BE2C (cell line): ENCODE data around the gene TASP1.
A peak's percentile ranks its signal among the peaks of the same experiment; 100 is the strongest.

Experiments used
- DNase-seq: peaks from one replicate; pipeline ENCODE4 v3.0.0-alpha.2; 2020
- H3K27me3 ChIP-seq: fragments of 250-450 bp; sonication (Bioruptor Pico); 2 replicates; pipeline ENCODE4 v1.5.1; 2020; ENCODE audit warnings: mild to moderate bottlenecking
- H3K36me3 ChIP-seq: fragments of 250-450 bp; sonication (Bioruptor Pico); 2 replicates; pipeline ENCODE4 v1.5.1; 2020; ENCODE audit warnings: mild to moderate bottlenecking
- H3K4me1 ChIP-seq: fragments of 250-450 bp; sonication (Bioruptor Pico); 2 replicates; pipeline ENCODE4 v1.5.1; 2020
- H3K4me3 ChIP-seq: 2 replicates; pipeline ENCODE4 v1.5.1; 2011; ENCODE audit warnings: low read depth, low read length
- H3K9me3 ChIP-seq: fragments of 250-450 bp; sonication (Bioruptor Pico); 2 replicates; pipeline ENCODE4 v1.5.1; 2020
- CTCF ChIP-seq: IDR thresholded peaks from 2 replicates; pipeline ENCODE4 v1.5.1; 2012; ENCODE audit warnings: mild to moderate bottlenecking, low read depth, low read length

TASP1 gene

DNA sequence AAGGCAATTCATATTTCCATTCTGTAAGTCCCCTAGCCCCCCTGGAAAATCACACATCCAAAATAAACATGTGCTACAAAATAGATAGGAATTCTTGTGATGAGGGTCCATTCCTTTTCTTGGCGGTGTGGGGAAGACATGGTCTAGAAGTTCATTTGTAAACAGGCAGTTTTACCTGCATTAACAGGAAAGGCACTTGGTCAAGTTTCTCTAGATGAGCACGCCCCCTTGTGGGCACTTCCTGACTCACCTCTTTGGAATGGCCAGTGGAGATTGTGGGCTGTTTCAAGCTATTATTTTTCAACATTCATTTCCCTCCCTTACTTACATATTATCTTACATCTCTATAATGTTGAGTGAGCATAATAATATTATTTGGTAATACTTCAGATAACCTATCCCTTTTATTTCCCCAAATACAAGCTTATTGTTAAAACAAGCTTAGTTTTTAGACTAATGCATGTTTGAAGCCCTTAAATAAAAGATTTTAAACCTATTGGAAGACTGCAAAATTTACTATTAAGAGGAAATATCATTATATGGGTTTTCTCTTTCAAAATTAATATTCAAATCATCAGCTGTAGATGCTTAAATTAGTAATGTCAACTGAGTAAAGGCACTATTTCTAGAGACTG is 92.1 kb downstream of the TASP1 start:
- no peaks in the 10 kb centered on the region; the same call in 1 of the 2 replicates for H3K36me3 ChIP-seq
- no peaks in the 10 kb centered on the region for H3K4me1 ChIP-seq
- no peaks in the 10 kb centered on the region for H3K9me3 ChIP-seq
- DNase-seq = peak; percentile 82
- no peak overlapping the region for H3K4me3 ChIP-seq
- H3K27me3 ChIP-seq = no peaks in the 10 kb centered on the region
- peak; percentile 90 for TF ChIP-seq CTCF

DNA sequence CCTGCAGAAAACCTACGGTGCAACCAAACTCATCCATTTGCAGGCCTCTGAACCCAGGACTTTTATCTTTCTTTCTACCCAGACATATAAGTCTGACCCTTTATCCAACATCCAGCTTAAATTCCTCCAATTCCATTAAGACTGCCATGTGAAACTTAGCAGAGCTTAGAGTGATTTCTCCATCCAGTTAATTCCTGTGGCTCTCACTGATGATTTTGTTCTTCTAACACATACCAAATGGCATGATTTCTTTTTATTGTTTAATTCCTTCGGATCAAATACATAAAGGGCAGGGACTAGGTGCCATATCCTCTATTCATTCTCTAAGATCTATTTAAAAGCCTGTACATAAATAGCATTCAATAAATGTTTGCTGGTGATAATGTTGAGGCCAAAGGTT is 92.9 kb downstream of the TASP1 start:
- H3K27me3 ChIP-seq = no peaks in the 10 kb centered on the region
- no peaks in the 10 kb centered on the region; the same call in 1 of the 2 replicates for H3K36me3 ChIP-seq
- no peaks in the 10 kb centered on the region for H3K9me3 ChIP-seq
- no peak for TF ChIP-seq CTCF
- DNase-seq = no peak
- no peaks in the 10 kb centered on the region for H3K4me1 ChIP-seq
- H3K4me3 ChIP-seq = no peak overlapping the region

DNA sequence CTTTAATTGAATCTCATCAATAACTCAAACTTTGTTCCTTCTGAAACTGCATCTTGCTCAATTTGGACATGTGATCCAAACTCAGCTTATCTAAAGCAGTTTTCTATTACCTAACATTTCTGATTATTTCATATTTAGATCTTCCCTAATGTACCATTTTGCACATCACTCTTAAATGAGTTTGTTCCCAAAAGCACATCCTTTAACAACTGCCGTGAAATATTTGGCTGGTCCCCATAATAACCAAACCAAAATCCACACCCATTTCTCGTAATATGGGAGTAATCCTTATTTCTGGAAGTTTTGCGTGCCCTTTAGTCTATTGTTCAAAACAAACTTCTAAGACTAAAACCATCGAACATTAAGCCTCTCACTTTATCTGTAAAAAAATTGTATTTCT is 94.9 kb downstream of the TASP1 start:
- DNase-seq = no peak
- Histone ChIP-seq H3K4me3 (no peak overlapping the region), H3K36me3 (no peaks in the 10 kb centered on the region), H3K4me1 (no peaks in the 10 kb centered on the region), H3K9me3 (no peaks in the 10 kb centered on the region), H3K27me3 (no peaks in the 10 kb centered on the region)
- no peak for TF ChIP-seq CTCF

DNA sequence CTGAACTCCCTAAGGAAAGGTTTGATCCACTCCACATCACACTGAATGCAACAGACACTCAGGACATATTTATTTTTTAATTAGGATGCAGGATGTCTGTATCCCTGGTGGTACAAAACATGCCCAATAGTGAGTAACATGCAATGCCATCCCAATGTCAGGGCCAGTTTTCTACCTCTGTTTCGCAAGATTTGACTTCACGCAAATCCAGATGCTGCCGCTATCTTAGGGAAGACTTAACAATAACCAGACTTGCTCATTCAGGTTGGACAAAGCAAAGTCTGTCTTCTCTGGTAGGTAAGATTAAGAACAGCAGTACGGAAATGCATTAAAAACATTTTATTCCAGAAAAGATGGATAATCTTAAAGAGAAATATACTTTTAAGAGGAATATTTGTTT is 103.1 kb downstream of the TASP1 start:
- no peak for TF ChIP-seq CTCF
- H3K27me3 ChIP-seq = no peaks in the 10 kb centered on the region
- H3K4me3 ChIP-seq = no peak overlapping the region
- no peaks in the 10 kb centered on the region; the same call in 1 of the 2 replicates for H3K36me3 ChIP-seq
- H3K4me1 ChIP-seq = no peaks in the 10 kb centered on the region
- no peaks in the 10 kb centered on the region for H3K9me3 ChIP-seq
- DNase-seq = no peak

GRCh38 chr20:13533946-13534345 is 104.8 kb downstream of the TASP1 start:
- DNase-seq = no peak
- H3K36me3 ChIP-seq = no peaks in the 10 kb centered on the region; the same call in 1 of the 2 replicates
- H3K4me3 ChIP-seq = no peak overlapping the region
- TF ChIP-seq CTCF = no peak
- H3K27me3 ChIP-seq = no peaks in the 10 kb centered on the region
- H3K9me3 ChIP-seq = no peaks in the 10 kb centered on the region
- H3K4me1 ChIP-seq = no peaks in the 10 kb centered on the region

DNA sequence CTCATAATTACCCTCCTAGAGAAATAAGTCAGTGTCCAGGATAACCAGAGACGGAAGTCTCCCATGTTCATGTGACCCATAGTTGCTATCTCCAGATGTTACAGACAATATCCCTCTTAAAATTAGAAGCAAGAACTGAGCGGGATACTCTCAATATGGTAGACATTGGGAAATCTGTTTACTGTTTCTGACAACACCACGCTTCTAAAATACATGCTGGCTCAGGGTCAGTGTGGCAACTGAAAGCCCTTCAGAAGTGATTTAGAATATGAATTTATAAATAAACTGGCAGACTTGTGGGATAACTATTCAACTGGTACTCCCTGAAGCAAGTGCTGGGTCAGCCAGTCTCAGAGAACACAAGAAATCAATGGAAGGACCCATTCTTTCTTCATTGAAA is 108.6 kb downstream of the TASP1 start:
- H3K4me1 ChIP-seq = no peaks in the 10 kb centered on the region
- no peaks in the 10 kb centered on the region for H3K9me3 ChIP-seq
- no peak for TF ChIP-seq CTCF
- no peaks in the 10 kb centered on the region for H3K27me3 ChIP-seq
- DNase-seq = no peak
- H3K36me3 ChIP-seq = no peaks in the 10 kb centered on the region; the same call in 1 of the 2 replicates
- H3K4me3 ChIP-seq = no peak overlapping the region
